Activated CD4-positive, CD25-positive, alpha-beta regulatory T cell treated with anti-CD3 and anti-CD28 coated beads, Interleukin-2, amount 50 U/mL, for 24 hours (primary cell): ENCODE results near the gene KCNH4.

Experiments used
- ATAC-seq, 2 donors: fragments of 150-1000 bp; cut with Tn5 transposase; one replicate each; pipeline ENCODE4 v1.10.0; 2021; ENCODE audit warnings: mild to moderate bottlenecking in 1 of 2, moderate library complexity in 1 of 2

The KCNH4 gene

DNA sequence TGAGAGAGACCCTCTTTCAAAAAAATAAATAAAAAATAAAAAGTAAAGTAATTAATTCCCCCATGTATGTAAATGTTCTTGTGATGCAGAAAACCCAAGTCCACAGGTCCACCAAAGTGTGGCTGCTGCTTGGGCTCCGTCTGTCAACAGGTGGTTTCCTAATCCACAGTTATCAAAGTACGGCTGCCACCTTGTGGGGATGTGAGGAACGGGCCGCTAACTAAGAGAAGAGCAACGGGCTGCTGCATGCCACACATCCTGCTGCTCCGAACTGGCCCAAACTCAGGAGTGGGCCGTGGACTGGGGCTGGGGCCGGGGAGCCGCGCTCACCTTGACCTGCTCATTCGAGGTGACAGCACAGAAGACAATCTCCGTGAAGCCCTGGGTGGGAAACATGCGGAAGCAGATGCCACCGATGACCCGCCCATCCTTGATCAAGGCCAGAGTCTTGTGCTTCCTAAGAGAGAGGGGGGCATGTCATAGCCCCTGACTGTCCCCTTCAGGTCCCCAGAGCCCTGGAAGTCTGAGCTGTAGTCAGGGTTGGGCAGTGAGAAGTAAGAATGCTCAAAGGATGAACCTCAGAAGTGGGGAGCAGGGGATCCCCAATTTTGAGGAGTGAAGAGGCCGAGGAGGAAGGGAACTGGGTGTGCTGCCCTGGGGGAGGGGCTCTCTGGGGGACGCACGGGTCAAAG lies 64.1 kb downstream of the KCNH4 start:
- peak; percentile 25 to 30 for ATAC-seq

GRCh38 chr17:42114118-42114517 lies 66.8 kb downstream of the KCNH4 start:
- no peak for ATAC-seq

DNA sequence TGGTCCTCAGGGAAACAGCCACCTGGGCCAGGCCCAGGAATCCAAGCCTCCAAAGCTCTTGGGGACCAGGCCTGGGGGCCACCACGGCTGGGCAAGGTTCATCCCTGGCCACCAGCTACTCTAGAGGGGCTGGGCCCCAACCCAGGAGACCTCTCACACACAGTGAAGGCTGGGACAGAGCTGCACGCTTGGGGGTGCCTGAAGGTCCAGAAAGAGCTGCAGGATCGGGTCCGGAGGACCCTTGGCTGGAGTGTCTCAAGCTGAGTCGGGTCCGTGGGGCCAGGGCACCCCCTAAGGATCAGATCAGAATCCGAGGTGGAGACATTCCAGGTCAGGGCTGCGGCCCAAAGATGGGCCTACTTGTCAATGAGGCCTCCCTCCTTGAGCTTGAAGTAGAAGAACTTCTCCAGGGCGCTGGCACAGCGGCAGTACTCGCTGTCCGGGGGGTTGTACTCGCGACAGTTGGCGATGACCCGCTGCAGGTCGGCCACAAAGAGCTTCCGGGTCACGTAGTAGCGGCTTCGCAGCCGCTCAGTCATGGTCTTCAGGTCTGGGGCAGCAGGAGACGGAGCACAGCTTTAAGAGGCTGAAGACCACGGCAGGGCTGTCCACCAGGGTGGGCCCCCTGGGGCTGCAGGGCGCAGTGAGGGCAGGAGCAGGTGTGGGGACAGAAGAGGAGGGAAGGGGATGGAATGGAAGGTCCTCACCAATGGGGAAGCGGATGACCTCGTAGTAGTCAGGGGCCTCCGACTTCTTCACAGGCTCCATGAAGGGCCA lies 67.5 kb downstream of the KCNH4 start:
- no peak for ATAC-seq

DNA sequence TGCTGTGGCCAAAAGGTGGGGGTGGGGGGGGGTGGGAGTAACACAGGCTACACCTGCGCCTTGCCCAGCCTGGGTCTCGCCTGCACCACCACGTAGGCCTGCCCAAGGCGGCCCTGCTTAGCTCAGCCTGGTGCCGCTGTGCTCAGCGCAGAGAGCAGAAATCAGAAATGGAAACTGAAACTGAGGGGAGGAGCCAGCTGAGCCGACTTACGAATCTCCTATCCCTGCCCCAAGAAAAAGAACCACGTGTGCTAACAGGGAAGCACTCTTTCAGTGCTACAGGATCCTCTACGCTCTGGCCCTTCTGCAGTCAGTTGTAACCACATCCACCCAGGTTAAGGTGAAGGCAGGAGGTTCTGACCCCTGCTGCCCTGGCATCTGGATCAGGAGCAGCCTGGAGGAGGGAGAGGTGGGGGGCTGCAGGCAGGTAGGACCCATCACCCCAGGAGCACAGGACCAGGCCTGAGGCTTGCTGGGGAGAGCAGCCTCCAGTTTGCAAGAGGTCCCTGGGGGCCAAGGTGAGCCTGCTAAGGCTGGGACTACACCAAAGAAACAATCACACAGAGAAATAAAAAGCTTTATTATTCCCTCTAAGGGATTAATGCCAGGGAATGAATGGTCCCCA lies 68.3 kb downstream of the KCNH4 start, which contains the start of gene DHX58:
Gene DHX58 (minus strand): TSS at position 163 of the 625 bp plus-strand sequence. CDS start 822 bp downstream, outside the sequence.
- peak; percentile 90 to 92 for ATAC-seq

- peak; percentile 5 to 9 for ATAC-seq
These were observed 68.9 kb downstream of the KCNH4 start for GRCh38 chr17:42111871-42112551.

DNA sequence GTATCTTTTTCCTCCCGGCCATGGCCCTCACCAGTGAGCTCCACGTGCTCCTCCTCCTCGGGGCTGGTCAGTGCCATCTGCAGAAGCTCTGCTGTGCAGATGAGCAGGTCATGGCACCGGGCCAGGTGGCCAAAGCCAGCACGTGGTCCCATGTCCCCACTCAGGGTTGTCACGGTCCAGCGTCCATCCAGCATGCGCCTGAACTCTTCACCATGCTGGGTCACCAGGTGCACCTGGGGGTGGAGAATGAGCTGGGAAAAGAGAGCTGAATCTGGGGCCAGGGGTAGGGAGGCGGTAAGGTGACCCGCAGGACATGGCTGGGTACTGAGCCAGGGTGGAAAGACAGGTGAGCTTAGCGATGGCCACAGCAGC lies 69.7 kb downstream of the KCNH4 start:
- ATAC-seq, result no peak

- no peak for ATAC-seq
These were observed 70.4 kb downstream of the KCNH4 start for GRCh38 chr17:42110301-42111264.

DNA sequence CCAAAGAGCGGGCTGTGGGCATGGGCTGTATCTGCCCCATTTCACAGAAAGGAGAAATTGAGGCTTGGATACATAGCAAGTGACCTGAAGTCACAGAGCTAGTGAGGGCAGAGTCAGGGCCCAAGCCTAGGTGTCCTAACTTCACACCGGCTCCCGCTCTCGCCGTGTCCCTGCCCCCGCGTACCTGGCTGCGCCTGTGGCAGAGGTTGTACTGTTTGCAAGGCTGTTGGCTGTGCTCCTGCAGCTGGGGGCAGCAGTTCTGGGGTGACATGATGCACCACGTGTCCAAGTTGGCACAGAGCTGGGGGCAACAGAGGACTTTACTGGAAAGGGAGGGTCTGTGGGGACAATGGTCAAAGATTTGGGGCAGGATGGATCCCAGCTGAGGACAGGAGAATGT lies 71.9 kb downstream of the KCNH4 start:
- ATAC-seq, result no peak

DNA sequence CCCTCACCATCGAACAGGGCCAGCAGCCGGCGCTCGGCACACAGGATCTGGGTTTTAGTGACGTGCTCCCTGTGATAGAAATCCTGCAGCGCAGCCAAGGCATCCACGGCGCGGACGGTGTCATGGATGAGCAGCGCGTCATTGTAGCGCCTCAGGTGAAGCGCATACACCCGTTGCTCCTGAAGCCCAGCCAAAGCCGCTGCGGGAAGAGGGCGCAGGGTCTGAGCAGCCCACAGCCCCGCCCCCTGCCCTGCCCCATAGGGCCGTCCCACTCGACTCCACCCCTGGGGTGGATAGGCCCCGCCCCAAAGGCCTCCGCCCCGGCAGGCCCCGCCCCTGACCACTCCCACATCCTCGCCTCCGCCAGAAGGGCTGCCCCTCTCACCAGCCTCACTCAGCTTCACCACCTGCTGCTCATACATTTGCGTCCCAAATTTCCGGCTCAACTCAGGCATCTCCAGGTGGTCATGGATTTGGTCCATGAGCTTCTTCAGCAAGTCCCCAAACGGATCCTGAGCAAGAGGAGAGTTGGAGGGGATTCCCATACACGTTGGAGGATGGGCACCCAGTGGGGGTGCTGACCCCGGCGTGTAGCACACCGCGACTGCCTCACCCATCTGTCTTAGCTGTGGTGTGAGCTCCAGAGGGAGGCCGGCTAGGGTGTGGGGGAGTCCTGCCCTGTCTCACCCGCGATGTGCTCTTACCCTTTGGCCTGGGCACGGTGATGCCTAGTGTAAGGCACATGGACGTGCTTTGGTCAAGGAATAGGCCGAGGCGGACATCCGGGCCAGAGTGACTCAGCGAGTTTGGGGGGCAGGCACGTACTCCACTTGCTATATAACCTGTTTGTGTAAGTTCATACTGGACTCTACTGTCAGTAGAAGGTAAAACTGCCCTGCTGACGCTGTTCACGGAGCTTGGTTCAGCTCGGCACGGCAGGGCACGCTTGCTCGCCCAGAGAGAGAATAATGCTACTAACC lies 73.1 kb downstream of the KCNH4 start:
- peak; percentile 70 to 75 for ATAC-seq

- no peak for ATAC-seq
These were observed 73.8 kb downstream of the KCNH4 start for GRCh38 chr17:42107124-42107523.
